ENCODE measurements around the gene OSBPL7.

Gene OSBPL7

GRCh38 chr17:47848198-47848513 lies 26.6 kb upstream of the OSBPL7 start:
- no peak for DNase-seq (ENCODE audit: low read depth in 2 of 2)

- no peak for DNase-seq (ENCODE audit: low read depth in 2 of 2)
Measured at GRCh38 chr17:47847341-47848197, 26.0 kb upstream of the OSBPL7 start.

DNA sequence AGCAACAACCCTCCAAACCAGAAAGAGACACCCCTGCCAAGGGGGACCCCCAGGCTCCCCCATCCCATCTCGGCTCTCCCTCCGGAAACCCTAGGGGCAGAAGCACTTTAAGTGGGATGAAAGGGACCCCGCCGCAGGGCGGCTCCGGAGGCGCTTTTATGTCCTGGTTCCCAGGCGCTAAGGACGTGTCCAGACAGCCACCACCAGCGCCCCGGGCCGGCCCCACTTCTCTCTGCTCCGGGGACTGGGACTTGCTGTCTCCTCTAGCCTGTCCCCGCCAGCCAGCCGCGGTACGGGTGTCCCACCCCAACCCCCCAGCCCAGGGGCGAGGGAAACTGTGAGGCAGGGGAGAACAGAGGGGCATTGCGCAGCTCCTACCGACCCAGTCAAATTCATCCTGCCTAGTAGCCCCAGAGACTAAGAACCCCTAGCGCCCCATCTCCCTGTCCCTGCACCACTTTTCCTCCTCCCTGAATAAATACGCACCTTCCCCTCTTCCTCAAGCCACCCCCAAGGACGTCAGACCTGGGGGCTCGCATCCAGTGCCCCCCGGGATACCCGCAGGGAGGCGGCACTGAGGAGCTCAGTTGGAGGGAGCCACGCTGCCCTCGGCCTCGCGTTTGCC lies 25.2 kb upstream of the OSBPL7 start:
- DNase-seq (ENCODE audit: low read depth in 2 of 2) = no peak

DNA sequence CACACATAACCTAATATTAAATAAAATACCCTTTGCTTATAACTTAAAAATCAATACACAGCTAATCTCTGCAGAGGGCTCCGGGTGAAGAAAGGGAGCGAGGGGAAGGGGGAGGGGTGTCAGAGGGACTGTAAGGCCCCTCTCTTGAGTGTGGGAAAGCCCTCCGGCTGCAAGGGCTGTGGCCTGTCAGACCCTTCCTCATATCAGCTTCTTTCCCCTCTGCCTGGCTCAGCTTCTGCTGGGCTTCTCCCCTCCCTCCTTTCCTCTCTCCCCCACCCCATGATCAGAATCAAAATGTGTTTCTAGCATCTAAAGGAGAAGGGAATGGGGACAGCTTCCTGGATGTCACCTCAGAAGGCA lies 24.1 kb upstream of the OSBPL7 start:
- no peak for DNase-seq (ENCODE audit: low read depth in 2 of 2)

- DNase-seq (ENCODE audit: low read depth in 2 of 2) = no peak
Measured at GRCh38 chr17:47844814-47845715, 23.5 kb upstream of the OSBPL7 start.

- DNase-seq (ENCODE audit: low read depth in 2 of 2) = no peak
Measured at GRCh38 chr17:47844227-47844626, 22.6 kb upstream of the OSBPL7 start.

- DNase-seq (ENCODE audit: low read depth in 2 of 2) = no peak
Measured at GRCh38 chr17:47843391-47843730, 21.8 kb upstream of the OSBPL7 start.

DNA sequence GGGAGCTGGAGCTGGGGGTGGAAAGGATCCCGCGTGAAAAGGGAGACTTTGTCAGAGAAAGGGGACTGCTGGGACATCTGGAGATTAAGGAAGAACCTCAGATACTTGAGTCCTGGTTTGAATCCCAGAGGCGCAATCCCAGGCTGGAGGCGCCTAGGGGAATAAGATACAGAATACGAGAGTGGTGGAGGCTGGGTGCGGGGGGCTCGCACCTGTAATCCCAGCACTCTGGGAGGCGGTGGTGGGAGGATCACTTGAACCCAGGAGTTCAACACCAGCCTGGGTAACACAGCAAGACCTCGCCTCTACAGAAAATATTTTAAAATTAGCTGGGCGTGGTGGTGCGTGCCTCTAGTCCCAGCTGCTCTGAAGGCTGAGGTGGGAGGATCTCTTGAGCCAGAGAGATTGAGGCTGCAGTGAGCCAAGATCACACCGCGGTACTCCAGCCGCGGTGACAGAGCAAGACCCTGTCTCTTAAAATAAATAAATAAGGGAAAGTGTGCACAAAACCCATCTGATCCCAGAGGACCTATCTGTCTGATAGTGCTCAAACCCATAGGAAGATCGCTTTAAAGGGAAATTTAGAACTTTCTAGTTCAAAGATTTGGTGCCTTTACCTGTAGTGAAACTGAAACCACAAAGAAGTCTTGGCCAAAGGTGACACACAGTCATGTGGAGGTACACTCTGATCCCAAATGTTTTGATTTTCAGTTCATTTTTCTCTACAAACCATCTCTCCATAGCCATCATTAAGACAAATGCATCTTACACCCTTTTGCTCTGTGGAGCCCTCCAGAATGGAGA lies 20.1 kb upstream of the OSBPL7 start:
- DNase-seq (ENCODE audit: low read depth in 2 of 2) = no peak

- peak; percentile 73 to 75 for DNase-seq (ENCODE audit: low read depth in 2 of 2)
Measured at GRCh38 chr17:47840742-47841487, 19.3 kb upstream of the OSBPL7 start, which contains the start of gene SCRN2. Gene SCRN2, minus strand, starts transcription at chr17:47841273. Its CDS starts 430 bp downstream, at chr17:47840843.

GRCh38 chr17:47840001-47840741 lies 18.6 kb upstream of the OSBPL7 start:
- DNase-seq (ENCODE audit: low read depth in 2 of 2) = no peak

DNA sequence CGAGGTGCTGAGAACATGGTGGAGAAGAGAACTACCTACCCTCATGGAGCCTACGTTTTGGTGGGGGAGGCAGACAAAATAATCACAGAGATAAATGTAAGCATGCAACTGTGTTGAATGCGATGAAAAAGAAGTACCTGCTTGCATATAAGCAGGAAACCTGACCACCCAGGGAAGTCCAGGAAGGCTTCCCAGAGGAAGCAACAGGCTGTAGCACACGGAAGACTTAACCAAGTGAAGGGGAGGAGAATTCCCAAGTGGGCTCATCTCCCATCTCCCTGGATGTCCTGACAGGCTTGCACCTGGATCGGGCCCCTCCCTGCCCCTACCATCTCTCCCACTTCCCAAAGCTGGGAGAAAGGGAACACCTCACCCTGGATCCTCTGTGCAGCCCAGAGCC lies 17.5 kb upstream of the OSBPL7 start:
- DNase-seq (ENCODE audit: low read depth in 2 of 2) = no peak

DNA sequence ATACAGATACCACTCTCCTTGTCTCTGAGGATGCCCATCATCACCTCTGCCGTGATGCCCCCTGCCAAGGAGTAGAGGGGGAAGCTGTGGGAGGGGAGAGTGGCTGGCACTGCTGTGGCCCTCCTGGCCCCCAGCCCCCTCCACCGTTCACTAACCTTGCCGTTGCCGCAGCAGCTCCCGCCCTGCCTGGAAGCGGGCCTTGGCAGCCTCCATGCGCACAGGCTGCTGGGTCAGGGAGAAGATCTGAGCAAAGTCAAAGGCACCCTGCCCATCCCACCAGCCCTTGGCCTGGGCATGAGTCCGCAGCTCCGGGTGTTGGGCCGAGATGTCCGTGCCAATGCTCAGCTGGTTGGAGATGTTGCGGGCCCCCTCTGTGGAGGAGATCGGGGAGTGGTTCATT lies 17.0 kb upstream of the OSBPL7 start:
- no peak for DNase-seq (ENCODE audit: low read depth in 2 of 2)

GRCh38 chr17:47837401-47838039 lies 15.9 kb upstream of the OSBPL7 start:
- DNase-seq (ENCODE audit: low read depth in 2 of 2) = no peak

DNA sequence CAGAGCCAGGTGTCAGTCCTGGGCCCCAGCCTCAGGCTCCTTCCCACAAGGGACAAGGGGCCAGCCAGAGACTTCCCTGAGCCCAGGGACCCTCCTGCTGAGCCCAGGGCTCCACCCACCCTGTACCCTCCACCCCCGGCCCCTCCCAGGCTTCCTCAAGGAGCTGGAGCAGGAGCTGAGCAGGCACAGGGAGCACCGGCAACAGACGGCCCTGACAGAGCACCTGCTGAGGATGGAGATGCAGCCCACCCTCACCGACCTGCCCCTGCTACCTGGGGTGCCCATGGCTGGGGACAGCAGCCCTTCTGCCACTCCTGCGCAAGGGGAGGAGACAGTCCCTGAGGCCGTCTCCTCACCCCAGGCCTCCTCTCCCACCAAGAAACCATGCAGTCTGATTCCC lies 15.0 kb upstream of the OSBPL7 start:
- no peak for DNase-seq (ENCODE audit: low read depth in 2 of 2)

- DNase-seq (ENCODE audit: low read depth in 2 of 2) = no peak
Measured at GRCh38 chr17:47834756-47835155, 13.2 kb upstream of the OSBPL7 start.

DNA sequence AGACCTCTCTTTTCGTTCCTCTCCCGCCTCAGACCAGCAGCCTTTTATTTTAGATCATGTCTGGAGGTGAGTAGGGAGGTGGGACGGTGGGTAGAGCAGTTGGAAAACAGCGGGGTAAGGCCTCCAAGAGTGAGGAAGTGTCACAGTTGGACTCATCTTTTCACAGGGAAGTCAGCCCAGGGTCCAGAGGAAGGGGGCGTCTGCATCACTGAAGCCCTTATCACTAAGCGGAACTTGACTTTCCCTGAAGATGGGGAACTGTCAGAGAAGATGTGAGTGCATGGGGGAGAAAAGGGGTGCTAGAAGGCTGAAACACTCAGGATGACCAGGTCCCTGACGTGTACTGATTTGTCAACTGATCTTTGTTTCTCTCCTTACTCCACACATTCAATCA lies 10.3 kb upstream of the OSBPL7 start:
- no peak for DNase-seq (ENCODE audit: low read depth in 2 of 2)

DNA sequence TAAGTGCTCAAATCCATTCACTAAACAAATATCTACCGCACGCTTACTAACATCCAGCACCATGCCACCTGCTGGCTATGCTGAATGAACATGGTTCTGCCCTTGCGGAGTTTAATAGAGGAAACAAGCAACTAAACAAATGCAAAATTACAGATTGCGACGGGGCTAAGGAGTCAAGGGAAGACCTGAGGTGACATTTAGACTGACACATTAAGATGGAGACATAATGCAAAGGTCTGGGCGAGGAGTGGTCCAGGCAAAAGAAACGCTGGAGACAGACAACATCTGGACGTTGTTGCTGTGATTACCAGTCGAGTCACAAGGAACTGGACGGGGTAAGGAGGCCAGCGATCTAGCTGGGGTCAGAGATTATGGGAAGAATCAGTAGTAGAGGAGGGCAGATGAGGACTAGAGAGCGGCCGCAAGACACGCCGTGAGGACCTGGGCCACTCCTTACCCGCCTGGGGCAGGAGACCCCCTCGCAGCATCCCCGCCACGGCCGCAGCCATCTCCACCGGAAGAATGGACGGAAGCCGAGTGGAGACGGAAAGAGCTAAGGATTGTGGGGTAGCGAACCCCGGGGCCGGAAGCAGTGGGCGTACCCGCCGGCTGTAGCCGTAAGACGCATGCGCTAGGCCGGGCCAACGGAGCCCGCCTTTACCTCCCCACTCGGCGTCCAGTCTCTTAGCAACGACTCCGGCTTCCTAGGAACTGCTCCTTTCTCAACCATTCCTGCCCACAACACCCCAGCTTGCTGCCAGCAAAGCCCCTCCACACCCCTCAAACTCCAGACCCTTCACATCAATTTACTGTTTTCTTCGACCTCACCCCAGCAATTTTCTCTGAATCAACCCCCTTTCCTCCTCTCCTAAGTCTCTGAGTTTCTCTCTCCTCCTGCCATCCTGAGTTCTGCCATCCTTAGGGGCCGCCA lies 9.7 kb upstream of the OSBPL7 start, which contains the start of the genes LRRC46 and MRPL10:
Gene LRRC46 (plus strand): TSS at position 668 of the 931 bp plus-strand sequence. CDS start 320 bp downstream, outside the sequence.
Gene MRPL10 (minus strand): TSS at position 539 of the 931 bp plus-strand sequence. CDS start 30 bp downstream, at position 509.
- DNase-seq (ENCODE audit: low read depth in 2 of 2) = peak; percentile 81 to 87

DNA sequence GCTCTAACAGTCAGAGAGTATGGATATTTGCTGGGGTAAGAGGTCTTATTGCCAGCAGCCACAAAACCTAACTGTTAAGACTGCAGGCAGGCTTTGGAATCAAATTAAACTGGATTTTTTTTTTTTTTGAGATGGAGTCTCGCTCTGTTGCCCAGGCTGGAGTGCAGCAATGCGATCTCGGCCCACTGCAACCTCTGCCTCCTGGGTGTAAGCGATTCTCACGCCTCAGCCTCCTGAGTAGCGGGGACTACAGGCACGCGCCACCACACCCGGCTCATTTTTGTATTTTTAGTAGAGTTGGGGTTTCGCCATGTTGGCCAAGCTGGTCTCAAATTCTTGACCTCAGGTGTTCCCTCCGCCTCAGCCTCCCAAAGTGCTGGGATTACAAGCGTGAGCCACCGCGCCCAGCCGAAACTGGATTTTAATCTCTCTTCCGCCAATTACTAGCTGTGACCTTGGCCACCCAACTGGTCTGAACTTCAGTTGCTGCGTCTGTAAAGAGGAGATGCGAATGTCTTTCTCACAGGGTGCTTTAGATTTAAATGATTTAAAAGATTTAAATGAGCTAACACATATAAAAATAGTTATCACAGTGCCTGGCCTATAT lies 8.9 kb upstream of the OSBPL7 start:
- DNase-seq (ENCODE audit: low read depth in 2 of 2) = no peak

Measured in stimulated activated CD8-positive, alpha-beta memory T cell treated with anti-CD3 and anti-CD28 coated beads, Interleukin-2, amount 100 ng/mL, for 1 hour (primary cell).